ENCODE results near the gene AP2B1. TPM values are rescaled to one million over a fixed set of nuclear protein-coding genes. Genes with fewer than 3 reads are reported as not detected.
"Not testable (repeated sequence)": the region's sequence is repeated elsewhere in the genome, so short reads cannot be mapped to it uniquely, and the experiment has no call there.

Gene AP2B1
- total RNA-seq, 2 donors from 2014 or later: 132 to 152 TPM

DNA sequence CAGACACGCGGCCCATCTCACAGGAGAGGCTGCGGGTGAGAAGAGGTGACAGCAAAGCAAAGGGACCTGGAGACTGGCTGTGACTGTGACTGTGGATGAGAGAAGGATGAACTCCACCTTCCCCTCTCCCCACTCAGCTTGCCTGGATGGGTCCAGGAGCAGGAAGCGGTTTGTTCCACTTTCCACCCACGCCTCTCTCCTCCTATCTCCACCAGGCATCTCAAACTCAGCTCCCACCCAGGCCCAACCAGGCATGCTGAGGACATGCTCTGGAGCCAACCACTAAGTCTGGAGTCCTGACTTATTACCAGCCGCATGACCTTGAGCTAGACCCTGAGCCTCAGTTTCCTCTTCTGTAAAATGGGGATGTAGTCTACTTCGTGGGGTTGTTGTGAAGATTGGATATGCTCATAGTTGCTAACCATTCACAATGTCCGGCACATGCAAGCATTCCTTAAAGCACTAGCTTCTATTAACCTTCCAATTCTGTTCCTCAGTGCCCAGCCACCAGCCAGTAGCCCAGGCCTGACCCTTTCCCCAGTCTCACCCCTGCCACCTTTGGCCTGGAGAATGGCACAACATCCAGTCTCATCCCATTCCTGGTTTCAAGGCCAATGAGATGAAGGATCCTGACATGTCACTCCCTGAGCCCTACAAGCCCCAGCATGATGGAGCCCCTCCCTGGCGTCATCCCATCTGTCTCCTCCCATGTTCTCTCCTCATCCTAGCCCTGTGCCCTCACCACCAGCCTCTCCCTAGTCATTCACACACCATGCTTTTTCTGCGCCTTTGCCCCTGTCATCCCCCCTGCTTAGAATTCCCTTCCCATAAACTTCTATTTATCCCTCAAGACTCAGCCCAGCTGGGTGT lies 163.6 kb downstream of the AP2B1 start:
- no peak for ATAC-seq
- DNase-seq: no peak
- intact Hi-C loops (cut with DNase I): no loop called here

DNA sequence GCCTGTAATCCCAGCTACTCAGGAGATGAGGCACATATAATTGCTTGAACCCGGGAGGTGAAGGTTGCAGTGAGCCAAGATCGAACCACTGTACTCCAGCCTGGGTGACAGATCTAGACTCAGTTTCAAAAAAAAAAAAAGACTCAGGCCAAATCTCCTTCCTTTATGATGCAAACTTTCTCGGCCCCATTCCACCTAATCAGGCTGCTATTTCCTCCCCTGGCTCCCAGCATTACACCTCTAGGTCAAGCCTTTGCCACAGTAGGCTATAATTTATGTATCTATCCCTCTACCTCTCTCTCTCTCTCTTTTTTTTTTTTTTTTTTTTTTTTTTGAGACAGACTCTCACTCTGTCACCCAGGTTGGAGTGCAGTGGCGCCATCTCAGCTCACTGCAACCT lies 164.4 kb downstream of the AP2B1 start:
- intact Hi-C loops (cut with DNase I); DNase-seq; ATAC-seq: not testable (repeated sequence)

DNA sequence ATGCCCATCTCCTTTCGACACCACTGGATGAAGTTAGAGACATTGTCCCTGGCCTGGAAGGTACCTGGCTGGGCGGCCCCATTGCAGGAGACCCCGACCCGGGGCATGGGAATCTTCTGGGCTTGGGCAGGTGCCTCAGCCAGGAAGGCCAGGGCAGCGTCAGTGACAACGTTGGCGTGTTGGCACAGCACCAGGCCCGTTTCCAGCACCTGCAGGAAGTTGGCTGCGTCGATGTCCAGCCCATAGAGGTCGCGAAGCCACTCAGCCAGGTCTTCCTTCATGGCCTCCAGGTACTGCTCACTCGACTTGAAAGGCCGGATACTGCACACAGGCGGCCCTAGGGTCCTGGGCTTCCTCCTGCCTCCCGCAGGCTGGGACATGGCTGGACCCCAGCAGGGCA lies 165.3 kb downstream of the AP2B1 start:
- intact Hi-C loops (cut with DNase I): no loop called here
- ATAC-seq: no peak
- no peak for DNase-seq

- no peak for DNase-seq
- ATAC-seq: peak in 1 of 2 donors; percentile 68
- intact Hi-C loops (cut with DNase I): no loop called here
Measured at GRCh38 chr17:35752945-35753764, 166.0 kb downstream of the AP2B1 start, which contains the start of gene GAS2L2. TSS of gene GAS2L2 (minus strand) at chr17:35753239. CDS start at chr17:35752850, 389 bp downstream.

- ATAC-seq (no peak), DNase-seq (no peak)
- intact Hi-C loops (cut with DNase I): no loop called here
Measured at GRCh38 chr17:35757243-35757642, 170.1 kb downstream of the AP2B1 start.

DNA sequence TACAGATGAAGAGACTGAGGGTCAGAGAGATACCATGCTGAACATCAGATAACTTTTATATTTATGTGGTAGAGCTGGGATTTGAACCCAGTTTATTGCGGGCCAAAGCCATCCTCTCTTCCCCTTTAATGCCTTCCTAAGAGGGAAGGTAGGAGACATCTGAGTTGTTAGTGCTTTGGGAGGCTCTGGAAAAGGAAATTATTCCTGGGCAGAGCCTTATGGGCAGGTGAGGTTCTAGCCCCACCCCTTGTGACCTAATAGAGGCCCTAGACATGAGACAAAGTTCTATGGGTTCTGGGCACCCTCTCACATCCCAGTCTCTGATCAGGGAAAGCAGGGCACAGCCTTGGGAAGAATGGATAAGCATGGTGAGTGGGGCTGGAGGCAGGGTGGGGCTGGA lies 173.5 kb downstream of the AP2B1 start, which contains the start of gene C17orf50:
Gene C17orf50, plus strand, starts transcription at position 301 of the 400 bp plus-strand sequence. Its CDS starts 55 bp downstream, at position 356.
- DNase-seq: no peak
- intact Hi-C loops (cut with DNase I): no loop called here
- no peak for ATAC-seq

DNA sequence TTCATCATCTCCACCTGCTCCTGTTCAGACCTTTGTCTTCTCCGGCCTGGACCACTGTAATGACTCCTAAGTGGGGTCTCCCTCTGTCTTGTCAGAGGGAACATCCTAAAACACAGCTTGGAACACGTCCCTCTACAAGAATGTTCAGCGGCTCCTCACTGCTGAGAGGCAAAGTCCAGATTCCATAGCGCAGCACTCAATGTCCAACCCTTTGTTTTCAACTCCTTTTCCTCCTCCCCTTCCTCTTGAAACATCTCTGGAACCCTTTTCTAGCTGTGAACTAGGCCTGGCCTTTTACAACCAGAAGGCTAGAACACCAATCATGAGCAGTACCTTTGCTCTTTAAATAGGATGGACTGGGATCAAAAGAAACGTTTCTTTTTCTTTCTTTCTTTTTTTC lies 174.5 kb downstream of the AP2B1 start:
- intact Hi-C loops (cut with DNase I): no loop called here
- DNase-seq (no peak), ATAC-seq (no peak)

DNA sequence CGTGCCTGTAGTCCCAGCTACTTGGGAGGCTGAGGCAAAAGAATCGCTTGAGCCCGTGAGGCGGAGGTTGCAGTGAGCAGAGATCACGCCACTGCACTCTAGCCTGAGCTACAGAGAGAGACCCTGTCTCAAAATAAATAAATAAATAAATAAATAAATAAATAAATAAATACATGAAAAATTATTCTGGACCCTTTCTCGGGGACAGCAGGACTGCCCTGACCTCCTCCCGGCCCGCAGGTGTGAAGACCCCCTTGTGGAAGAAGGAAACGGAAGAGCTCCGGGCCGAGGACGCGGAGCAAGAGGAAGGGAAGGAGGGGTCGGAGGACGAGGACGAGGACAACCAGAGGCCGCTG lies 176.6 kb downstream of the AP2B1 start:
- ATAC-seq (no peak), DNase-seq (no peak)
- intact Hi-C loops (cut with DNase I): loop anchor here (1.0 to 2.0 kb wide), 2 partner anchors 41 to 45 kb away; partner anchors contain the start of gene TAF15 (in 1 of the 2)

DNA sequence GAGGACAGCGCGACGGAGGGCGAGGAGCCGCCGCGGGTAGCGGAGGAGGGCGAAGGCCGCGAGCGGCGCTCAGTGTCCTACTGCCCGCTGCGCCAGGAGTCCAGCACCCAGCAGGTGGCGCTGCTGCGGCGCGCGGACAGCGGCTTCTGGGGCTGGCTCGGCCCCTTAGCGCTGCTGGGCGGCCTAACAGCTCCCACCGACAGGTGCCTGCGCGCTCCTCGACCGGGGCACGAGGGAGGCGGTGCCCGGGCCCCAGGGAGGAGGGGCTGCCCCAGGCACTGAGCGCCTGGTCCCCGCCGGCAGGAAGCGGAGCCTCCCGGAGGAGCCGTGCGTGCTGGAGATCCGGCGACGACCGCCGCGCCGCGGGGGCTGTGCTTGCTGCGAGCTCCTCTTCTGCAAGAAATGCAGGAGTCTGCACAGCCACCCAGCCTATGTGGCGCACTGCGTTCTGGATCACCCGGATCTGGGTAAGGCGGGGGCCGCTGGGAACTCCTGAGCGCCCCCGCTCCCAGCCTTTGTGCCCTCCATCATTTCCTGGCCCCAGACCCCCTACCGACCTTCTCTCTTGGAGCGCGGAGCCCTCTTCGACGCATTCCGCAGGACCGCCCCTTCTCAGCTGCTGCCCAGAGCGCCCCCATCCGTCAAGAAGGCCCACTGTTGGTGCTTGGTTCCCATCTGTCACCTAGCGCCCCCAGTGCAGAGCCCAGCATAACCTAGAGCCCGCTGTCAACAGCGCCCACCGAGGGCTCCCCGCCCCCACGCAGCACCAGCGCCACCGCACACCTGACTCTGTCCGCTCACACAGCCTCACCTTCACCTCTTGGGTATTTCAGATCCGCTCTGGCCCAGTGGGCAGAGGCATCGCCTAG lies 177.2 kb downstream of the AP2B1 start:
- ATAC-seq (peak; percentile 93 to 95), DNase-seq (peak; percentile 90)
- intact Hi-C loops (cut with DNase I): loop anchor here (1.0 to 2.0 kb wide), 2 partner anchors 40 to 44 kb away; partner anchors contain the start of gene TAF15 (in 1 of the 2)

DNA sequence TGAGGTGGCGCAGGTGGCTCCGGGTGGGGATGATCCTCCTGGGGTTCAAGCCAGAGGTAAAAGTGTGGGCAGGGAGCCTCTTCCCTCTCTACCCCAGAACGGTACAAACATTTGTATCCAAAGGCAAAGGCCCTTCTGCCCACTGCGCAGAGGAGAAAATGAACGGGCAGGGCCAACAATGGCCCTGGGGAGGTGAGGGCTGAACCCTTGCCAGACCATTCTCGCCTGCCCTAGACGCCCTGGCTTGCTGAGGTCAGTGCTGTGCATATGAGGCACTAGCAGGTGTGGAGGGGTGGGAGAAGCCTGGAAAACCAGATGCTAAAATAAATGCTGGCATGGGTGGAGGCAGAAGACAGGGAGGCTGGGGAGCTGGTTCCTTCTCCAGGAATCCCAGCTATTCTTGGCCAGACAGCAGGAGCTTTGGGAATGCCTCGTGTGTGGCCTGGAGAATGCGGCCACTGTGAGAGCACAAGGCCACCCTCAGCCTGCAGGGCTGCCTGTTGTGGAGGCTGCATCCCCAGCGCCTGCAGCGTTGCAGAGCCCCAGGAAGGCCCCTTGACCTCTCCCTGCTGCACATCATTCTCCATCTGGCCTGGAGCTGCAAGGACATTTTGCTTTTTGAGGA lies 178.1 kb downstream of the AP2B1 start:
- intact Hi-C loops (cut with DNase I): loop anchor here in 1 of 2 donors (2.0 kb wide), 1 partner anchor 44 kb away; the partner anchor contains the start of gene TAF15

GRCh38 chr17:35765756-35766488 lies 178.8 kb downstream of the AP2B1 start:
- no peak for ATAC-seq
- intact Hi-C loops (cut with DNase I): loop anchor here in 1 of 2 donors (2.0 kb wide), 1 partner anchor 43 kb away; the partner anchor contains the start of gene TAF15
- no peak for DNase-seq

More for the DNA sequence above, 178.1 kb downstream of the AP2B1 start:
- no peak for DNase-seq
- no peak for ATAC-seq

- no peak for DNase-seq
- ATAC-seq: no peak
- intact Hi-C loops (cut with DNase I): no loop called here
Measured at GRCh38 chr17:35766489-35766877, 179.4 kb downstream of the AP2B1 start.

DNA sequence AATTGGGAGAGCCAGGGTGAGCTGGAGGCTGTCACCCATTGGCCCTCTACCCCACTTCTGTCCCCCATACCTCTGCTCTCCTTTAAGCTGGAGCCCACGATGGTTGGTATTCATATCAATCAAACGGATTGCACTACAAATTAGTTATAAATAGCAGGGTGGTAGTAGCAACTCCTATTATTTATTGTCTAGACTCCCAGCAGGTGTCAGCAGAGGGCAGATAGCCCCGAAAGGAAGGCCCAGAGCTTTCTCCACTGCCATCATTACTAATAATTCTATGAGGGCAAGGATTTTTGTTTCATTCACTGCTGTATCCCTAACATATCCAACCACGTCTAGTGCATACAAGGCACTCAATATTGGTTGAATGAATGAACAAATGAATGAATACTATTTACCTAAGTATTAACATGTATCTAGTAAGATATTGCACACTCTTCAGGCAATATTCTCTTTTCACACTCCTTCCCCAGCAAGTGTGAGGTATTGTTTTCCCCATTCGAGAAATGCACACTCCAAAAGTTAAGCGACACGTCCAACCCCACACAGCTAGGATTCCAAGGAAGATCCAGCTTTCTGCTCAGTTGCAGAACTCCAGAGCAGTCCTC lies 179.9 kb downstream of the AP2B1 start:
- ATAC-seq (no peak), DNase-seq (no peak)
- intact Hi-C loops (cut with DNase I): no loop called here

GRCh38 chr17:35768797-35769196 lies 181.7 kb downstream of the AP2B1 start:
- intact Hi-C loops (cut with DNase I): no loop called here
- DNase-seq (no peak), ATAC-seq (no peak)

DNA sequence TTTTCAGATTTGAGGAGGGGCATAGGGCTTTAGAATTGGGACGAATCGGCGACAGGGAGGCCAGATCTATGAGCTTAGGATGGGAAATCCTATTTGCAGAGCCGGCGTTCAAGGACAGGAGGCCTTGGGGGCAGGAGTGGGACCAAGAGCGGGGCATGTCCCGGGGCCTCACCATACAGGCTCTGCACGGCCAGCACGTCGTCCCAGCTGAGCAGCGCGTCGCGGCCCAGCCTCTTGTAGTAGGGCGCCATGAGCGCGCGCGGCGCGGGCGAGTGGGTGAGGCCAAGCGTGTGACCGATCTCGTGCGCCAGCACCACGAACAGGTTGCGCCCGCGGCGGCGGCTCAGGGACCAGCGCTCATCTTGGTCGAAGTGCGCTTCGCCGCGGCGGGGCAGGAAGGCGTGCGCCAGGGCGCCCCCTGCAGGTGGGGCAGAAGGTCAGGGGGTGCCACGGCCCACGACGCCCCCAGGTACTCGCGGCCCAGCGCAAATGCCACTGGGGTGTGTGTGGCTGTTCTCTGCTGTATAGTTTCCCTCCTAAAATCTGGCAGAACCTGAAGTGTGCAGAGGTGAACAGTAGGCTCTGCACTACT lies 182.9 kb downstream of the AP2B1 start:
- intact Hi-C loops (cut with DNase I): no loop called here
- DNase-seq: no peak
- ATAC-seq: no peak

GRCh38 chr17:35773129-35773528 lies 186.0 kb downstream of the AP2B1 start:
- intact Hi-C loops (cut with DNase I): no loop called here

More at GRCh38 chr17:35773129-35773528, 186.0 kb downstream of the AP2B1 start:
- DNase-seq (no peak), ATAC-seq (no peak)
